ENCODE data around the gene SECISBP2.

SECISBP2 gene

DNA sequence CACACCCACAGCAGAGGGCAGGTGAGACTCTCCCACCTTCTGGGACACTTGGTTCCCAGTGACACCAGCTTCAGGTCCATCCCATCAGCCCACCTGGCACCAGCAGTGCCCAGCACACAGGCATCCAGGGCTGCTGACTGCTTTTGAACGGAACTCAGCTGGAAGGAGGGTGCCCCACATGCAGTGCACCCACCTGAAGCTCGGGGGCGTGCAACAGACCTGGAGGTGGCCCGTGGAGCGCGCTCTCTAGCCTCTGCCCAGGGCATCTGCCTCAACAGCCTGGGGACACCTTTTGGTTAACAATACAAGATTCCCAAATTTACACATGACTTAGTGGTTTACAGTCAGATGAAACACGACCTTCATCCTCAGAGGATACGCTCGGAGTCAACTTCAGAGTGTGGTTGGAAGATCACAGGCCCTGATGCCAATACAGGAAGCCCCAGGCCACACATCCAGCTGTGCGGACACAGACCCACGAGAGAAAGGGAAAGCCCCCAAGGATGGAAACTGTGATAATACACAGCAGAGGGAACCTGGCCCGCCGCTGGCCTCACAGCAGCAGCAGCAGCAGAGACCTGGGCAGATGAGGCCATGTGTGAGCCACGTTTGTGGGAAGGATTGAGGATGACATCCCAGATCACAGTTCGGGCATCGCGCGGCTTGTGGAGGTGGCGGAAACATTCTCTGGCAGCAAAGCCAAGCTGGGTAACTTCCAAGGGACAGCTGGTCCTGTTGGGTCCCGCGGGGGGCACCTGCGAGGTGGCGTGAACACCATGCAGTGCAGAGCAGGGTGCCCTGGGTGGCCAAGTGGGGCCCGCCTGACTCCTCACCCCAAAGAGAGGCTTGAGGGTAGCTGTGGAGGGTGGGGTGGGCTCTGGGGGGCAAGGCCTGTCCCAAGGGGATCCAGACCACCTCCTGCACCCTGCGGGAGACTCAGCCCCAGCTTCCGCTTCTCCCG is 64.0 kb downstream of the SECISBP2 start:
- DNase-seq (ENCODE audit: low read depth), result no peak

DNA sequence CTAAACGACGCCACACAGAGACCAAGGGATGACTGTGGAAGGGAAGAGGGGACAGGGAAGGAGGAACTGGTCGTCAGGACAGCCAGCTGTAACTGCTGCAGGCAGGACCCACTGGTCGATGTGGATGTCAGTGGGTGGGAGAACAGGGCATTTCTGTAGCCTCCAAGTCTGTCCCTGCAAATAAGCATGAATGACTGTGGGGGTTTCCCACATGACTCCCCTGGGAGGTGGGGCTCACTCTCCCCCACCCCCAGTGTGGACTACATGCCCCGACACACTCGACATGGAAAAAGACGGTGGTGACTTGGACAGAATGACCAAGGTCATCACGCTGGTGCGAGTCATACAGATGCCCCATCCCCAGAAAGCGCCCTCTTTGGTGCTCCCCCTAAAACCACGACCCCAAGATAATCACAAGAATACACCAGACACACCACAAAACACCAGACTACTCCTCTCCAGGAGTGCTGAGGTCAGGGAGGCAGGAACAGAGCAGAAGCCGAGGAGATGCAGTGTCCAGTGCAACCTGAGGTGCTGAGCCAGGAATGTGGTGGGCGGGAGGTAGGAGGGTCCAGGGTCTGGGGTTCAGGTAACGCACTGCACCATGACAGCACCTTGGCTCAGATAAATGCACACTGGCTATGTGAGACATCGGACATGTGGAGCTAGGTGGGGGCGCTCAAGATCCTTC is 64.9 kb downstream of the SECISBP2 start:
- DNase-seq (ENCODE audit: low read depth), result no peak

DNA sequence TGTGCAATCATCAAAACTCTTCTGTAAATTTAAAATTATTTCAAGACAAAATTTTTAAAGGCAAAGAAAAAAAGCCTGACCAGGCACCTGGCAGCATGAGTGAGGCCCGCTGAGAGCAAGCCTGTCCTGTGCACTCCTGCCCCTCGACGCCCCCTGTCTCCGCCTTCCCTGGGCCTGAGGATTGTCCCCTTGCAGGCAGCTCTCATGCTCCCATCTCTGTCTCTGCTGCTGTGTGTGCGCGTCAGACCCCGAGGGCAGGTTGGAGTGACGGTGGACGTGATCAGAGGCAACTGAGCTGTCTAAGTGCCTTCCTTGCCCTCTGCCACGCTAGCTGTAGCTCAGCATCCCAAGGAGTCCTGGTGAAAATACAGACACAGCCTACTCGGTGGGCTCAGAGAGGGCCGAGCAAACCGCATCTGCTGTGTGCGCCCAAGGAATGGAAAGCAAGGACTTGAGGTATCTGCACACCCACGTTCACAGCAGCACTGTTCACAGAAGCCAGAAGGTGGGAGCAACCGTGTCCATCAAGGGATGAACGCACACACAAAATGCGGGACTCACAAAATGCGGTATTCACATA is 65.5 kb downstream of the SECISBP2 start:
- no peak for DNase-seq (ENCODE audit: low read depth)

DNA sequence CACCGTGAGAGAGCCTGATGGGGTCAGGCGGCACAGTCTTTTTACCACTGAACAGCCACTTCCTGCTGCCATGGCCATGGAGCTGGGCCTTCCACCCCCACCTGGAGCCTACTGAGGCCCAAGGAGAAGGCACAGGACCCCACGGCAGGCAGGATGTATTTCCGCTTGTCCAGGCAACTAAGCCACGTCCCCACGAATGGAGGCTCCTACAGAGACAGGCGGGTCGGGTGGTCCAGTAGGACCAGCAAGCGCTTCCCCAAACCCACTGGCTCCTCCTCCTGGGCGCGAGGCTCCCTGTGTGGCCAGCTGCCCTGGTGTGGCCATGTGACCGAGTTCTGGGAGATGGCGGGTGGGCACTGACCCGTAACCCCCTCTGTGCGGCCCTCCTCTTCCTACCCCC is 66.5 kb downstream of the SECISBP2 start:
- no peak for DNase-seq (ENCODE audit: low read depth)

DNA sequence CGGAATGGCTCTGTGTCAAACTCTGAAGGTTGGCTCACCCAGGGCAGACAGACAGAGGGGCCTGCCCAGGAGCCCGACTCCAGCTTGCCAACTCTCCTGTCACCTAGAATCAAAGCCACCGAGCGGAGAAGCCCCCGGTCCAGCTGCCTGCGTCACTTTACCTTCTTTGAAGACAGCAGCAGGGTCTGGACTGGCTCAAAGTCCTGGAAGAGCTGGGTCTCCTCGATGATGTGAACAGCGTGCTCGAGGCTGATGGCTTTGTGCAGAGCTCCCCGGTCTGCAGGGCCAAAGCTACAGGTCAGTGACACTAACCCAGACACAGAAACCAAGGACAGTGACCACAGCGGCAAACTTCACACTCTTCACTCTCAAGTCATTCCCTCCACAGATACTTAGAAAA is 67.9 kb downstream of the SECISBP2 start:
- no peak for DNase-seq (ENCODE audit: low read depth)

DNA sequence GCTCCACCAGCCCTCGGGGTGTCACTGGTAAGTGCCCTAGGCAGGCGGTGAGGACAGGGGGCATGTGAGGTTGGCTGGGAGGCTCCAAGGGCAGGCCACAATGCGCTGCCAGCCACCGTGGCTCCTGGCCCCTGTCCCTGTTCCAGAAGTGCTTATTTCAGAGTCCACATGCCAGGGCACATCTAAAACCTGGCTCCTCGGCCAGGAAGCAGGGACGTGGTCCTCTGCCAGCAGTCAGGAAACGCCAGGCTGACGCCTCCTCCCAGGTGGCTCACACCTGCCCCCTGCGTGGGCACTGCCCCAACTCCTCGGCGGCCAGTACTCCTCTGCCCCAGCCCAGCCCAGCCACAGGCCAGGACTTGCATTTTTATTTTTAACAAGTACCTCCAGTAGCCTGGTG is 68.5 kb downstream of the SECISBP2 start:
- no peak for DNase-seq (ENCODE audit: low read depth)

DNA sequence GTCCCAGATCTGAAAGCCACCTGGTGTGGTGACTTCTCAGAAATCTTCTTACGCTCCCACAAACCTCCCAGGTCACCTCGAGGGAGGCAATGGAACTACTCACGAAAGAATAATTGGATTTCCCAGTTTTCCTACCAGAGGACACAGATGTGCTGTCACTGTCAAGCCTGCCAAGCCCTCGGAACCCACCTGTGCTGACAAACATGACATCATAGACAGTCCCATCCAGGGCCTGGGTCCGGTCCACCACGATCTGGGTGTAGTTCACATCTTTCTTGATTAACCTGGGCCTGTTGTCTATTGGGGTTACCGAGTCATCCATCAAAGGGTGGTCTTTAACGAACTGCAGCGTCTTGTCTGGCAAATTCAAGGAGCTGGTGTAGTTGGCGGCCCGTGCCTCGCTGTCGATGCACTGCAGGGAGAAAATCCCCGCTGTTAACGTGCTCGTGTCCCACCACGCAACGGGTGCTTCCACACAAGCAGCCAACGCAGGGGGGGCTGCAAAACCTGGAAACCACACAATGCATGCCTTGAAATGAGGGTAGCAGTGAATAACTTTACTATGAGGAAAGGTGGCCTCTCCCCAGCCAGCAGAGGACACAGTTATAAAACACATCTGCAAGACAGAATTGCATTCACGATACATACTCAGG is 69.0 kb downstream of the SECISBP2 start:
- no peak for DNase-seq (ENCODE audit: low read depth)

DNA sequence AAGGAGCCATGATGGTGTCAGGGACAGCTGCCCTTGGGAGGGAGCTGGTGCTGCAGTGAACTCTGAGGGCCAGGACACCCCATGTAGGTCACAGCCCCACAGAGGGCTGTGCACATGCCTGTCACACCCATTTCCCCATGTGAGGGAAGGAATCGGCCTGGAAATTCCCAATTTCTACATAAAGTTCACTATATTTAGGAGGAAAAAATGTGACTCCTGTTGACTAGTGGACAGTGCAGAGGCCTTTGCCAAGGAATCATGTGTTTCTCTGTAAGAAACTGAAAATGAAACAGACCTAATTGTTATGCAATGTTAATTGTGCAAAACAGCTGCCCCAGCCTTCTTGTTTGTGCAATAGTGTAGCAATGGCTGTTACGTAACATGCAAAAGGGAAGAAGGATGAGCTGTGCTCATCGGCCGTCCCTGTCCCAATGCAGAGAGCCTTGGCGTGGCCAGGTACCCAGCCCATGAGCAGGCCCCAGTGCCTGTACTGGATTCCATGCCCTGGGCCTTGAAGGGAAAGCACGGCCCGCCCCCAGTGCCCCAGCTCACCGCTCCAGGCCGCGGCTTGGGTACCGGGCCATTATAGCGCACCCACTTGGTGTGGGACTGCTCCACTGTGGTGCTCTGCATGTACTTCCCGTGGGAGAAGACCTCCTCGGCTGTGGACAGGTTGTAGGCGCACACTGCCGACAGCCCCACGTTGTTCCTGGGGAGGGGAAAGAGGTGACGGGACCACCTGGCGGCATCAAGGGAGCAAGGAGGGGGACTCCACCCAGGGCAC is 70.0 kb downstream of the SECISBP2 start:
- DNase-seq (ENCODE audit: low read depth), result no peak

DNA sequence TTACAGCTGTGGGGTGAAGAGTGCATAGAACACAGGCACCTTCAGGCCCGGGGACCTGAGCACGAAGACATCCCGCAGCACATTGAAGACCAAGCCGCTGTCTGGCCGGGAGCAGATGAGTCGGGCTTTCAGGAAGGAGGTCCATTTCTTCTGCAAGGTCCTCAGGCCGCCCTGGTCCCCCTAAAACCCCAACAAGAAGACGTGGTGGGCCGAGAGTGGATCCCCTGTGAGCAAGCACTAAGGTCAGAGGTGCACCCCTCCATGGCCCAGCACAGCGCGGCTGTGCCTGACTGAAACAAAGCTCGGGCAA is 70.5 kb downstream of the SECISBP2 start:
- DNase-seq (ENCODE audit: low read depth), result no peak

DNA sequence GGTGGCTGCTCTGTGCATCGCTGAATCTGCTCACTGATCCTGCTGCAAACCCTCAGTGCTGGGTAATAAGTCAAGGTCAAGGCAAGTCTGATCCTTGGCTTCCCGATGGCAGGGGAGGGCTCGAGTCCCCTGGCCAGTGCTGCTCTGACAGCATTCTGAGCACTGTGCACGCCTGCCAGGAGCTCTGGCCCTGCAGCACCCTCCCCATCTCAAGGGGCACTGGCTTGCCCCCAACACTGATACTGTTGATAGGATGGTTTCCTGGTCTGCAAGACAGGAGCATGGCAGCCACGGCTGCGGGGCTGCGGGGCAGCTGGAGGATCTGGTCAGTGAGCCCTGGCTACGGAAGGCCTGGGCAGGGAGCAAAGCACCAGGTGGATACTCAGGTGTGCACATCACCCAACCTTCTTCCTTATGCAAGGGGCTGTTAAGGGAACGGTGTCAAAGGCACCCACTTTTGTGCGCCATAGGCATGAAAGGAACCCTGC is 71.8 kb downstream of the SECISBP2 start:
- DNase-seq (ENCODE audit: low read depth), result no peak

DNA sequence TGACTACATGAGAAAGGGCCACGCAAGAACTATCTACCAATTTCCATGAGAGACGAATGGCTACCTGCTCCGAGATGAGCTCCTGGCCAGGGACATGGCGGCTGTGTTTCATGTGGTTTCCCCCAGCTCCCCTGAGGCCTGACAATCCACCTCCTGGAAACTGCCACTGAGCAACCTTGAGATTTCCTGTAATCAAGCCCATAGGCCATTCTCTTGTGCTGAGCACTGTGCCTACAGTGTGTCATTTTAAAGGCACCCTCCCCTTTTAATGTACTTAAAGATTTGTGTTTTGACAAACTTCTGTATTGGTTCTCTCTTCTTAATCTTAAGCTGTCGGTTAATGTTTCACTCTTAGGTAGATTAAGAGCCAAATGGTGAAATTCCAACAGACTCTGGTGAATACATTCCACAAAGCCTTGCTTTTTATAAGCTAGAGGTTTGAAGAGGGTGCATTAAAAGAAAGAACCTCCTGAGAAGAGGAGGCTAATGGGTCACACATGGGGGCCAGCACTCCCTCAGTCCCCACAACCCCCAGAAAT is 72.3 kb downstream of the SECISBP2 start:
- no peak for DNase-seq (ENCODE audit: low read depth)

DNA sequence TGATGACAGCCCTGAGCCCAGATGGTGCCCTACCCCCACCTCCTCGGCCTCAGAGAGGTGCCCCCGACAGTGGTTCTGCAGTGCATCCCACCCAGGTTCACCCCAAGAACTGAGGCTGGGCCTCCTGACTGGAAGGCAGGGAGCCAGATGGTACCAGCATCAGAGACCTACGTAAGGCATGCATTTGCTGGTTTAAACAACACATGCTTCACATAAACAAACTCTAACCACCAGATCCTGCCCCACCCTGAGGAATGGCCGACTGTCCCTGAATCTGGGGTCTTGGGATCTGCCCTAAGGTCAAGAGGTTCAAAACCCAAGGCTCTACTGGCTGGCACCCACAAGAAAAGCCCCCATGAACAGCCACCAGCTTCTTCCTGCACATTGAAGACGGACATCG is 73.3 kb downstream of the SECISBP2 start:
- no peak for DNase-seq (ENCODE audit: low read depth)

DNA sequence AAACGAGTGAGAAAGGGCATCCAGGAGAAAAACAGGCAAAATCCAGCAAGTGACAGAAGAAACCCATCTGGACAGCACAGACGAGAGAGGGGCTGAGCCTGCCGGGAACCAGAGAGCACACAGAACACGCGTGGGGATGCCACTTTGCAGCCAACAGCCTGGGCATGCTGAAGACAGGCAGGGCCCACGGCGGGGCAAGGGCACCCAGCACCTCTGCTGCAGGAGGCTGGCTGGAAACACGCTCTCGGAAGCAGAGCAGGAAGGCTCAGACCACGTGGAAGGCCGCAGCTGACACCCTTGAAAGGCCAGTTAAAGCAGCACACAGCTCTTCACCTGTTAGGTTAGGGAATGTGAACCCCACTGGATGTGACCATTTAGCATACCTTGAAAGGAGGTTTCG is 76.1 kb downstream of the SECISBP2 start:
- DNase-seq (ENCODE audit: low read depth), result no peak

DNA sequence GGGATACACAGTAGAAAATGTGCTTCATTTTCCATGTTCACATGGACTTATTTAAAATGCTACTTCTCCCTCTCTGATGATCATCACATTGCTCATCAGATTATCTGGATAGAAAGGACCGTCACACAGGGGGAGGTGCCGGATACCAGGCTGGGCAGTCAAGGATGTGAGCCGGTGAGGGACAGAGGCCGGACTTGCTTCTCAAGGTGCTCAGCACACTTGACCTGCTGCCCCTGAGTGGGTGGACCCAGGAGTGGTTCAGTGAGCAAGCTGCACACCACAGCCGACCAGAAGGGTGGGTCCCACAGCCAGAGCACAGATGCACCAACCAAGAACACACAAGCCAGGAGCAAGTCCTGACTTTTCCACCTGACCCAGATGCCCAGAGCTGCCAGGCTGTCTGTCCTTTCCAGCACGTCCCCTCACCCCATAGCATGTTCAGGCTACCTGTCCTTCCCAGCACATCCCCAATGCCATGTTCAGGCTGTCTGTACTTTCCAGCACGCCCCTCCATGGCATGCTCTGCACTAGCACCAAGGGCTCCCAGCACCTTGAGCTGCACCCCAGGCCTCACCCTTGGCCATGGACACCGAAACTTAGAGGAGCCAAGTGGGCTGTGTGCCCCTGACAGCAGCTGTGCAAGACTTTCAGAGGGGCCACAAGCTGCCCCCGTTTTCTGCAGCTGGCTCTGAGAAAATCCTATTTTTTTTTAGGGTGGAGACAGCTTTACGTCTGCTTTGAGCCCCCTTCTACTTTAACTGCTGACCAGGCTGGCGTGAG is 77.8 kb downstream of the SECISBP2 start:
- no peak for DNase-seq (ENCODE audit: low read depth)

DNA sequence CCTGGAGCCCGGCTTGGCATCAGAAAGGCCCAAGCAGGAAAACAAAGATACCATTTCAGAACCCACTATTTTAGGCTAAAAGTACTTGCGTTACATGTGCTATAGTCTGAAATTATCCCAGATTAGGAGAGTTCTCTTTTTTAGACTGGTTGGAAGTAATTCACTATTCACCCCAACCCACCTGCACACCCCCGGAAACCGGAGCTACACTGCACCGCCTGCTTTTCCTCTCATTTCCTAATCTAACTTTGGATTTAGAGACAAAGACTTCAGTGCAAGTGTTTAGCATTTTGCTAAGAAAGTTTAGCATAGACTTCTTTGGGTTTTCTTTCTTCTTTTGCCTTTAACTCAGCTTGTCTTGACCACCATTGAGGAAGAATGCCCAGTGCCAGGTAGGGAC is 79.2 kb downstream of the SECISBP2 start:
- DNase-seq (ENCODE audit: low read depth), result no peak

DNA sequence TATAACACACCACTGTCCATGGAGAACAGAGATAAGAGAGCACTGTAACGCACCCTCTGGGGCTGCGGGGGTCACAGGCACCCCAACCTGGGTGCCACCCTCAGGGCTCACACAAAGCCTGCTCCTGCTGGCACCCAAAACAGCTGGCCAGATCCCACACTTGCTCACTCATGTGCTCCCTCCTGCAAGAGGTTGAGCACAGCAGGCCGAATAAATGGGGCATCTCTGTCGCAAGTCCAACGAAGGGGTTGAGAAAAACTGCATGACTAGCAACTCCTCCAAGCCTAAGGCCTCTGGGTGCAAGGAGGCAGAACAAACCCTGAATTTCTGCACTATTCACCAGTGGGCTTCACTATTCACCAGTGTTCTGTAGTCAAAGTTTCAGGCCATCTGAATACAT is 80.3 kb downstream of the SECISBP2 start:
- DNase-seq (ENCODE audit: low read depth), result no peak

DNA sequence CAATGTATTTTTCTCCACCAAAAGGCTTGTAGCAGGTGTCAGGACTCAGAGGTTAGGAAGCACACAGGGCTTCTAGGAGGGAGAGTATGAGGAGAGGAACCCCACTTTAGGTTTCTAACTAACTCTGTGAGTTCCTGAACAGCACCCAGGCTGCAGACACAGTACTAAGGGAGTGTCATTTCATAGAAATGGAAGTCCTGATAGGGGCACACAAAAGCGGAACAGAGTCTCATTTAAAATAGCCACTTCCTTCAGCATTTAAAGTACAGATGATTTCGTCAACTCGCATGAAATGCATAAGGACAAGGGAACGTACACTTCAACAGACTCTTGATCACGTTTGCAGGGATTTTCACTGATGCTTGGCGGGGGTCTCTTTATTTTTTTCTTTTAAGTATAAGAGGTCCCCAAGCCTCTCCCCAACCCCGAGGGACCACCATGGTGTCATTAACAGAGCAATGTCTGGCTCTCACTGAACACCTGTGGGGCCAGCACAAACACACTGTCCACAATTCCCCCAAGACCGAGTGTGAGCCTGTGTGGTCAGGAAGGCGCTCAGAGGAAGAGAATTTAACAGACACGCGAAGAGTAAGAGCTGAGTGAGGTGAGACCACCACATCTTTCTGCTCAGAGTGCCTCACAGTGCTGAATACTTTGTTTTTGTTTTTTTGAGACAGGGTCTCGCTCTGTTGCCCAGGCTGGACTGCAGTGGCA is 82.3 kb downstream of the SECISBP2 start:
- DNase-seq (ENCODE audit: low read depth), result no peak

DNA sequence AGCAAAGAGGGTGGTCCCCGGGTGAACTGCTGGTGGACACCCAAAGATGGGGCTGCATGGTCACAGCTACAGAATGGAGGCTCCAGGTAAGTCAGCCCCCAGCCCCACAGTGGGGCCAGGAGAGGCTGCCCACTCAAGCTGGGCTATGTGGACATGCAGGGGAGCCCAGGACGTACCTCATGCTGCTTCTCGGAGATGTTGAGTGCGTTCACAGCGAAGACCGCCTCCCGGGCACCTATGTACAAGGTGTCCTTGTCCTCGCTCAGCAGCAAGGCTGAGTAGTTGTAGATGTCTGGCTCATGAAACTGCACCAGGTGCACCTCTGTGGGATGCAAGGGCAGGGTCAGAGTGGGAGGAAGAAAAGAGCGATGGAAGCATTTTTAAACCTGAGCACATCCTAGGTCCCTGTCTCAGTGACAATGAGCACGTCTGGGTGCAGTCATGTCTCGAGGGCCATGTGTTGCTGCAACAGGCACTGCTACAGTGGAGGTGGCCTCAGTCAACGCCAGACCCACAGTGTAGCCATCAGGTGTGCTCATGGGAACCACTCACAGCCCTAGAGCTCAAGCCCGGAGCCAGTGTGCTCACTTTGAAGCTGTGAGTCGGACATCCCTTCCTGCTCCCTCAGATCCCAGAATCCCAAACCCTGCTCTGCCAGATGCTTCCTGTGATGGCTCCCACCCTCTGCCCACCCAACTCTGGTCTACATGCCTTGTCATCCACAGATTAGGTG is 84.6 kb downstream of the SECISBP2 start:
- no peak for DNase-seq (ENCODE audit: low read depth)

DNA sequence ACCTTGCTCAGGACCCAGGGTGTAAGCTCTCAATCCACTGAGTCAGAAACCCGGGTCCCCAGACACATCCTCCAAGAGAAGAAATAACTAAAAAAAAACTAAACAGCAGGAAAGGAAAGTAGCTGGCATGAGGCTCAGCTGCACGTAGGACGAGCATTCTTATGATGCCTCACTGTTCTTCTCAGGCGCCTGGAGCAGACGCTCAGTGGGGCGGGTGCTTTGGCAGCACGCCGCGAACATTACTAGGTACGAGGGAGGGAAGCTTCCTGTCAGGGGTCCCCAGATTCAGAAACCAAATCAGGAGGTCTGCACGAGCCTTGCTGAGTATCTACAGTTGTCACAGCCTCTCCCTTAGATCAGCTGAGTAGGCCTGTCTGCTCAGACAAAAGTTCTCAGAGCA is 85.8 kb downstream of the SECISBP2 start:
- no peak for DNase-seq (ENCODE audit: low read depth)

Measured in stimulated activated CD8-positive, alpha-beta memory T cell treated with anti-CD3 and anti-CD28 coated beads, Interleukin-7, amount 100 ng/mL, for 24 hours (primary cell).